Skeletal muscle satellite cell (primary cell): ENCODE data around the gene ZBTB45. TPM values are rescaled to one million over a fixed set of nuclear protein-coding genes. Genes with fewer than 3 reads are reported as not detected.

ENCODE experiments used
- H3K27me3 ChIP-seq: 2 replicates; pipeline ENCODE4 v1.7.0; 2013; ENCODE audit warnings: low read length; ENCODE audit not compliant: control insufficient read depth, insufficient read depth
- H3K36me3 ChIP-seq: 2 replicates; pipeline ENCODE4 v1.7.0; 2013; ENCODE audit warnings: mild to moderate bottlenecking, control low read depth, low read length; ENCODE audit not compliant: insufficient read depth
- H3K4me1 ChIP-seq: 2 replicates; pipeline ENCODE4 v1.7.0; 2013; ENCODE audit warnings: low read length; ENCODE audit not compliant: control insufficient read depth, insufficient read depth
- H3K4me2 ChIP-seq: 2 replicates; pipeline ENCODE4 v1.7.0; 2013; ENCODE audit warnings: mild to moderate bottlenecking, low read length
- H3K4me3 ChIP-seq: 2 replicates; pipeline ENCODE4 v1.7.0; 2013; ENCODE audit warnings: low read length
- H3K9ac ChIP-seq: 2 replicates; pipeline ENCODE4 v1.7.0; 2013; ENCODE audit warnings: mild to moderate bottlenecking, low read depth, low read length, moderate library complexity
- H3K9me3 ChIP-seq: replicated peaks from 2 replicates; pipeline ENCODE4 v1.7.0; 2013; ENCODE audit warnings: mild to moderate bottlenecking, control low read depth, low read length
- small RNA-seq: library from RNA; depleted of rRNA; stranded (forward); fragments of <200 nt; gene quantifications from one replicate; pipeline ENCODE3, GENCODE V24; 2012

Gene ZBTB45

DNA sequence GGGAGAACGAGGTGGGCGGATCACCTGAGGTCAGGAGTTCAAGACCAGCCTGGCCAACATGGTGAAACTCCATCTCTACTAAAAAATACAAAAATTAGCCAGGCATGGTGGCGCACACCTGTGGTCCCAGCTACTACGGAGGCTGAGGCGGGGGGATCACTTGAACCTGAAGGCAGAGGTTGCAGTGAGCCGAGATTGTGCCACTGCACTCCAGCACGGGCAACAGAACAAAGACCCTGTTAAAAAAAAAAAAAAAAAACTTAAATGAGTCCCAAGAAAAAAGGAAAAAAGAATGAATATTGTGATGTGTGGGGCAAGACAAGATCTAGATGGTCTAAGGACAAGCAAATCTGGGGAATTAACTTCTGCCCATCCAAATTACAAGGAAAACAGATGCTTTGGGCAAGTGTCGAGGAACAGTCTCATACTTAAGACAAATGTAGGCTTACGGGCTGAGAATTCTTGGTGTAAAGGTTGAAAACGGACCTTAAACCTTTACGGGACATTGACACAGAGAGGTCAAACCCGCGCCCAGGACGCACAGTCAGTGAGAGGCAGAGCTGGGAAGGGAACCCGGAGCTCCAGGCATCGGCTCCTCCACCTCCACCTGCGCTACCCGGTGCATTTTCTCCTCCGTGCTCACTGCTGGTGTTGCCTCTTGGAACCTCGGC, 53.4 kb downstream of the ZBTB45 start:
- Histone ChIP-seq H3K4me1 (peaks cover 13% of the 10 kb centered on the region), H3K9ac (peak overlapping the region; percentile 36), H3K27me3 (no peaks in the 10 kb centered on the region), H3K4me3 (peak overlapping the region; percentile 100), H3K9me3 (no peaks in the 10 kb centered on the region), H3K36me3 (peaks cover 7% of the 10 kb centered on the region), H3K4me2 (peak overlapping the region; percentile 100)

Small RNA genes within 50 kb of the gene (small RNA-seq; reads per million reads assigned to genes)
- gene MIR6807 (0.84 reads per million, percentile 20 among the genes with 10 or more reads in this experiment), gene RN7SL525P (not detected), gene RN7SL693P (not detected), gene RNU6-1337P (not detected)
